GM18517 (cell line): ENCODE measurements around the gene CMC2.
A peak's percentile ranks its signal among the peaks of the same experiment; 100 is the strongest.

Experiments used
- ATAC-seq: cut with Tn5 transposase; IDR thresholded peaks from one replicate; pipeline ENCODE4 v1.9.1; 2021; ENCODE audit warnings: mild to moderate bottlenecking, moderate library complexity; ENCODE audit not compliant: unreplicated experiment

Gene CMC2

DNA sequence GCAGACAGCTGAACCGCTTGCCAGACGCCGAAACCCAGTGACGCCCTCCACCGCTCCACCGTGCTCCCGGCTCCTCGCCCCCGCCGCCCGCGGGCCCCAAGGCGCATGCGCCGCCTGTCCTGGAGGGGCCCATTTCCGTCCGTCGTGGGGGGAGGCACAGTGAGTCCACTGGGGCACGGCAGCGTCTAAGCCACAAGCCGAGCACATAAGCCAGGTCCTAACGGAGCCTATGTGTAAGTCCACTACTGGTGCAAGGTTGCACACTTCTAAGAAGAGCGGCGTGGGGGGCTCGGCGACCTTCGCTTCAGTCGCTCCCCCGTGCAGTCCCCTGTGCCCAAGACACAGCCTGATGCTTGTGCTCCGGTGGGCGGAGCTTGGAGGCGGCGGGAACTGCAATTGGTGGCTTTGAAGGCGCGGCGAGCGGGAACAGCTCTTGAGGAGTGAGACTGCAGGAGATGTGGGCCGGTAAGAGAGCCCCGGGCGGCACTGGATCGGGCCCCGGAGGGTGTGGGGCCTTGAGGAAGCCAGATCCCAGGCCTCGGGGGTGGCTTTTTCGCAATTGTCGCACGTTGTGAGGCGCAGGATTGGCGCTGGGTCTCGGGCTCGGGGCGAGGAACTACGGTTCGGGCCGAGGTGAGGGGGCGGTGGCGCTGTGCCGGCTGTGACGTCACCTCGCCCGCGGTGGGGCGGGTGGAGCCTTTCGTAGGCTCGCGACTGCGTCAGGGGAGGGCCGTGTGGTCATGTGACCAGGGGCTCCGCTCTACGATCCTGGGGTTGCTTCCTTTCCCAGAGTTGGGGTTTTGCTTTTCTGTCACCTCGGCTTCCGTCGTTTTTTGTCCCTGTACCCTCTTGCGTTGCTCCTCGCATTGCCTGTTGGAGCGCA lies at the start of gene CMC2, which contains the start of gene CENPN:
Gene CMC2, minus strand, starts transcription at position 73 of the 883 bp plus-strand sequence. CDS start 9,491 bp downstream, outside the sequence.
Gene CENPN, plus strand, starts transcription at position 402 of the 883 bp plus-strand sequence. CDS start 4,726 bp downstream, outside the sequence.
- peak; percentile 90 for ATAC-seq

DNA sequence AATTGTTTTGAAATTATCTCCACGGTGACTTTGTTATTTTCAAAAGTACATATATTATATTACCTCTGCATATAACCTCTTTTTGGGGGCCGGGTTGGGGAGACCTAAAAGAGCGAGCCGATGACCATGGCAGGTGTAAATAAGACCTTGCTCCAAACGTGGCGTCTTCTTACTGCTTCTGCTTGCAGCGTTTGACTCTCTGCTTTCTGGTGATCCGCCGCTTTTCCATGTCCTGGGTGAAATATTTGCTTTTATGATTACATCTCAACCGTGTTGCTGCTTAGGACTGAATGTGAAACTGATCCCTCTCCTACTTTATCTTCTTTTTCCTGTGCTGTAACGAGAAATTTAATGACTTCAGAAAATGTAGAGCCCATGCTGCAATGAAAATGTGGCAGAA lies 47.1 kb upstream of the CMC2 start:
- ATAC-seq, result no peak

DNA sequence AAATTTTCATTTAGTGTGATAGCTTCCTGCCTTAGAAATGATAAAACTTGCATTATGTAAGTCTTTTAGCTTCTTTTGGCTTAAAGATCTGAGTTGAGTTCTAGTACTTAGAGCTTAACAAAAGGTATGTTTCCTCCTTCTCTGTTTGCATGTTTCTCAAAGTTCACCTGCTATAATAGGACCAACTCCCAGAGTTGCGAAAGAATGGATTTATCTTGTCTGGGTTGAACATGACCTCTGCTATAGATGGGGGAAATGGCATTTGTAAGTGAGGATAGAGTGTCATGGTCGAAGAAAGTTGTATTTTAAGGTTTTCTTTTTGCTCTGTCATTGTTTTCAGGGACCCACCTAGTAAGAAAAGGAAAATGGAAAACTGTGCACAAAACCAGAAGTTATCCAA lies 36.1 kb upstream of the CMC2 start:
- ATAC-seq, result no peak

DNA sequence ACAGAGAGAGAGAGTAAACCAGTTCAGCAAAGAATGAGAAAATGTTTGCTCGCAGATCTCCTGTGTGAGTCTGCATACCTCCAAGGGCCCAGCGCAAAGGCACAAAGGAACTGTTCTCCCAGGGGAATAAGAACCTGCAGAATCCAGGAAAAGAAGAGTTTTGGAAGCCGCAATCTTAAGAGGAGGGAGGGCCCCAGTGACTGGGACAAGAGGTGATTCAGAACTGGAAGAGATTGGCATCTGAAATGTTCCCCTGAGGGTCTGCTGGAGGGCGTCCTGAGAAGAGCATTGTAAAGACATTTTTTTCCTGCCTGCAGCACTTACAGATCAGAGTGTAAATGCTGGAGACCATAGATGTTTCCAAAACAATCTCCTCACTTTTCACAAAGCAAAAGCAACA lies 35.0 kb upstream of the CMC2 start:
- no peak for ATAC-seq

DNA sequence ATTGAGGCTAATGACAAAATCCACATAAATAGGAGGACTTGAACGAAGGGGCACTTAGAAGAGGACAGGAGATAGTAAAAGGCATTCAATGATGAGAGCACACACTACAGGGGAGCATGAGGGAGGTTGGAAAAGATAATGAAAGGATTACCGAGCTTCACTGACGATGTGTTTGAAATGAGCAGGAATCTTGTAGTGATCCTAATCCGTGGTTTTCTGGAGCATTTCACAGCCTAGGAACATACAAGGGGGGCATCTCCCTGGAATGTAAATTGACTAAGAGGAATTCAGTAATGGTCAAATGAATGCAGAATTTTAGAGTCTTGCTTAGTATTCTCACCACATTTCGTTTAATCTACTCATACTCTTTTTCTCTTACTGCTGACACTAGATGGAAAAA lies 34.2 kb upstream of the CMC2 start:
- no peak for ATAC-seq

DNA sequence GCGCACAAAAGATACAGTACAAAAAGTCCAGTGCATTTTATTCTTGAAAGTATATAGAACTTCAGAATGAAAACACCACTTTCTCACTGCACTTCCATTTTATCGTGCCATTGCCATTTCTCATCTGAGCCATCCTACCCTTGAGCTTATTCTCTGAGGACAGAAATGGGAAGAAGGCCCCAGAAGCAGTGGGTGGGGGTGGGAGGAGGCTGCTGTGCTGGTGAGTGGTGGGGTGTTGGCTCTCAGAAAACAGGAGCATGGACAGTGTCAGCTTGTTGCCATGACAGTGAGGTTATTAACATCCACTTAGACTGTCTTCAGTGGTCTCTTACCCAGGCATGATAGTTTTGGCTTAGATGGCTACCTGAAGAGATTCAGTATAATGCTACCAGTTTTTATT lies 33.4 kb upstream of the CMC2 start:
- ATAC-seq, result no peak

DNA sequence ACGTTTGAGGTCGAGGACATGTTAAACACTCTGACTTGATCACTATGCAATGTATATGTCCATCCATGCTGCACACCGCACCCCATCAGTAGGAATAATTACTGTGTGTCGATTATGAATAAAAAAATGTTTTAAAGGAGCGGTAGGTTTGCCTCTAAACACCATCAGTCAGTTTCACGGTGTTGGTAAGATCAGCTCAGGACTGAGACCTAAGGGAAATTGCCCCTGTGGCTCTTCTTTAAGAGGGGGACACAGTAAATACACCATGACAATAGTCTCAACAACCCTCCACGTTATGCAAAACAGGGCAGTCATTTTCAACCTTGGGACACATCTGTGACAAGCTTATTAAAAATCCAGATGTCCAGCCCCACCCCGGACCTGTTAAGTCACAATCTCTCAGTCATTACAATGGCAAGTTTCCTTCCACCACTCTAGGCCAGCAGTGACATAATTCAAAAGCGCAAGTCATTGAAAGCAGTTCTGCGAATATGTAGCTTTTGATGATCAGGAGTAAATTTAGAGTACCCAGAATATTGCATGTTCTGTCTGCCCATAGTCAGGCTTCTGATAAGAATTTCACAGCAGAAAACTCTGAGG lies 30.2 kb upstream of the CMC2 start:
- no peak for ATAC-seq

DNA sequence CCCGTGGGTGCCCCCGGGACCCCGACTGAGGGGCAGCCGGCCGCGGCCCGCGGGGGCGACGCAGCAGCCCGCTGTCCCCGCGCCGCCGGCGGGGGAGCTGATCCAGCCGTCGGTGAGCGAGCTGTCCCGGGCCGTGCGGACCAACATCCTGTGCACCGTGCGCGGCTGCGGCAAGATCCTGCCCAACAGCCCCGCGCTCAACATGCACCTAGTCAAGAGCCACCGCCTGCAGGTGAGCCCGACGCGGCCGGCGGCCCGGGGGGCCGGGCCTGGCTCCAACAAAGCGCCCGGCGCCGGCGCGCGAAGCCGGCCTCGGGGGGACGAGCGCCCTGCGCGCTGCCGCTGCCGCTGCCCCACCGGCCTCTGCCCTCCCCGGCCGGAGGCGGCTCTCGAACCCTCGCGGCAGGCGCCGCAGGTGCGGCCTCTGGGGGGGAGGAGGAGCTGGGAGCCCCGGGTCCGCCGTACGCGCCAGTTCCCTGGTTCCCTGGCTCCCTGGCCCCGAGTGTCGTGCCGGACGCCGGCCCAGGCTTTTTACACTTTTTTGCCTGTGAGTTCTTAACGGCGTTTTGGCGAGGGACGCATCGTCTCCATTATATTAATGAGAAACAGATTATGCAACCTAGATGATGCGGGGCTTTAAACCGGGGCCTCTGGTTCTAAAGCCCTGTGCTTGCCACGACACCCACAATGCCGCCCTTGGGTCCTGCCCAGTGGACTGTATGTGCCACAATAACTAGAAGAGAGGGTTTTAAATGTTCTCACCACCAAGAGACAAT lies 29.5 kb upstream of the CMC2 start:
- ATAC-seq, result peak; percentile 50

DNA sequence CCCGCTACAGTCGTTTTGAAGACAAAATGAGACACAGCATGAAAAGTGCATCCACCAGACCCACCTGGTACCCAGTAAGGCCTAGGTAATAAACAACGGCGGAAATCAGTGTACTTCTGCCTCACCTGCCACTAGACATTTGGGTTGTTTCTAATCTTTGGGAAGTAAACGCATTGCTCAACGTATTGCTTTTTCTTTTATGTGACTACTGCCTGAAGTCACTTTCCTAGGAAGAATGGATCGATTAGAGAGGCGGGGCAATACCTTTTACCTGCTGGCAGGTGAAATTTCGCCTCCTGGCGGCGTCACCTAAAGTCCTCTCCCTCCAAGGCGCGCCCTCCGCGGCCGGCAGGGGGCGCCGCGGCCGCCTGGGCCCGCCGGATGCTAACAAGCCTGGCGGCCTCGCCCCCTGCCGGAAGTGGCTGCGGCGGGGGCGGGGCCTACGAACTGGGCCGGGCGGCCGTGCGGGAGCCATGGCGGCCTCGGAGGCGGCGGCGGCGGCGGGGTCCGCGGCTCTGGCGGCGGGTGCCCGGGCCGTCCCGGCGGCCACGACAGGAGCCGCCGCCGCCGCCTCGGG lies 28.8 kb upstream of the CMC2 start, which contains the start of gene ATMIN:
Gene ATMIN, plus strand, starts transcription at position 445 of the 577 bp plus-strand sequence. Its CDS starts 29 bp downstream, at position 474.
- peak; percentile 61 for ATAC-seq

DNA sequence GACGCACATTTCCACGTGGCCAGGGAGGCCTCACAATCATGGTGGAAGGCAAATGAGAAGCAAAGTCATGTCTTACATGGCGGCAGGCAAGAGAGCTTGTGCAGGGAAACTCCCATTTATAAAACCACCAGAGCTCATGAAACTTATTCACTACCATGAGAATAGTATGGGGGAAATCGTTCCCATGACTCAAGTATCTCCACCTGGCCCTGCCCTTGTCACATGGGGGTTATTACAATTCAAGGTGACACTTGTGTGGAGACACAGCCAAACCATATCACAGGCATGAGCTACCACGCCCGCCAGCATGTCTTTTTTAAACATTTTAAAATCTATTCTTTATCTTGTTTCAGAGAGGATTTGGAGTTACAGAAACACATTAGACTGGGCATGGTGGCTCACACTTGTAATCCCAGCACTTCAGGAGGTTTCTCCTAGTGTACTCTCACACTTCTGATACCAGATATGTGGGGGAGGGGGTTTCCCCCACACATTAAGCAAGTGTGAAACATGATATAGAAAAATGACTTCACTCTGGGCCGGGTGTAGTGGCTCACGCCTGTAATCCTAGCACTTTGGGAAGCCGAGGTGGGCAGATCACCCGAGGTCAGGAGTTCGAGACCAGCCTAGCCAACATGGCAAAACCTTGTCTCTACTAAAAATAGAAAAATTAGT lies 23.4 kb upstream of the CMC2 start:
- no peak for ATAC-seq

DNA sequence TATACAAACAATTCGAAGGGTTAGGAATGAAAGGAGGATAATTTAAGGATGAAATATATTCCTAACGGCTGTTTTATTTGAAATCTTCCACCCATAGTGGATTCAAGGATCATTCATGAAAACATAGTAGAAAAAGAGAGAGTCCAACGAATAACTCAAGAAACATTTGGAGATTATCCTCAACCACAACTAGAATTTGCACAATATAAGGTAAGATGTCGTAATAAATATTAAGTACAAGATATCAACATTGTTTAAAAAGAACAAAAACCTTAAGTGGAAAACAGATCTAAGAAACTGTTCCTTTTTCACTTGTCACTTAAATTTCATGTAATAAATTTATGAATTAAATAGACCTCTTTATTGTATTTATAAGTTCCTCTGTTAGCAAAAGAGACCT lies 19.7 kb upstream of the CMC2 start:
- no peak for ATAC-seq

DNA sequence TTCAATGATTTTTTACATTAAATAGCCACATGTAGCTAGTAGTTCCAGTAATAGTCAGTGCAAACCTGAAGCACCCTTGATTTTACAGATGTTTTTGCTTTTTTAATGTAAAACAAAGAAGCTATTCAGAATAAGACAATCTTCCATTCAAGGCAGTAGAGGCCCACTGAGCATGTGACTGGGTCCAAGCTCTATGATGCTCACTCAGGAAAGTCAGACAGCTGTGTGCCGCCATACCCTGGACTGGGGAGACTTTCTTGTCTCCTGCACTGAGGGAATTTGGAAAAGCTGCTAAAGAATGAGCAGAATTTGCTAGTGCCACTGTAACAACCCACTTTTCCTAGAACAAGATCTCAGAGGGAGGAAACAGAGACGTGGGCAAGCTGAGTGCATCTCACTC lies 11.8 kb upstream of the CMC2 start:
- no peak for ATAC-seq

DNA sequence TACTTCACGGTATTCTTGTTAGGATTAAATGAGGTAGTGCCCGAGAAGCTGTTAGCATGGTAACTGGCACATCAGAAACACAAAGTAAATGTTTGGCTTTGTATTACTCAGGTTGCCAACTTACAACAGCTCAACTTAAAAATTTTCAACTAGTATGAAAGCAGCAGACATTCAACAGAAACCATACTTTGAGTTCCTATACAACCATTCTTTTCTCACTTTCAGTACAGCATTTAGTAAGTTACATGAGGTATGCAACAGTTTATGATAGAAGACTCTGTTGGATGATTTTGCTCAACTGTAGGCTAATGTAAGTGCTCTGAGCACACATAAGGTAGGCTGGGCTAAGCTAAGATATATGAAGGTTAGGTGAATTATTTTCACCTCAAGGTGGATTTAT lies 8.0 kb upstream of the CMC2 start:
- ATAC-seq, result no peak

DNA sequence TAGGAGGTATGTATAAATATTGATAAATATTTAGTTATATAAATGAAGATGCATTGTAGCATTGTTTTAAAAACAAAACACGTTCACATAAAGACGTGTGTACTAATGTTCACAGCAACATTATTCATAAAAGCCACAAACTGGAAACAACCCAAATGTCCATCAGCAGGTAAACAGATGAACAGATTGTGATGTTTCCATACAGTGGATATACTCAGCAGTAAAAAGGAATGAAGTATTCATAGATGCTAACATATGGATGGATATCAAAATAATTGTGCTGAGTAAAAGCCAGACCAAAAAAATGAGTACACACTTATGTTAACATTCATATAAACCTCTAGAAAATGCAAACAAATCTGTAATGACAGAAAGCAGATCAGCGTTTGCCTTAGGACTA lies 6.3 kb upstream of the CMC2 start:
- no peak for ATAC-seq

DNA sequence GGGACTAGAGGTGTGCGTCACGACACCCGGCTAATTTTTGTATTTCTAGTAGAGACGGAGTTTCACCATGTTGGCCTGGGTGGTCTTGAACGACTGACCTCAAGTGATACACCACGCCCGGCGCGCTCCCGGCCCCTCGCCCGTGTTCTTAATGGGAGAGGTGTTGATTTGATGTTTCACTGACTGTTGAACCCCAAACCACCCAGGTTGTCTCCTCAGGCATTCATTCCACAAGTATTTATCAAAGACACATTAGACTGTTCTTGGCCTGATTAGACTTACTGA lies 1.8 kb upstream of the CMC2 start:
- ATAC-seq, result no peak

DNA sequence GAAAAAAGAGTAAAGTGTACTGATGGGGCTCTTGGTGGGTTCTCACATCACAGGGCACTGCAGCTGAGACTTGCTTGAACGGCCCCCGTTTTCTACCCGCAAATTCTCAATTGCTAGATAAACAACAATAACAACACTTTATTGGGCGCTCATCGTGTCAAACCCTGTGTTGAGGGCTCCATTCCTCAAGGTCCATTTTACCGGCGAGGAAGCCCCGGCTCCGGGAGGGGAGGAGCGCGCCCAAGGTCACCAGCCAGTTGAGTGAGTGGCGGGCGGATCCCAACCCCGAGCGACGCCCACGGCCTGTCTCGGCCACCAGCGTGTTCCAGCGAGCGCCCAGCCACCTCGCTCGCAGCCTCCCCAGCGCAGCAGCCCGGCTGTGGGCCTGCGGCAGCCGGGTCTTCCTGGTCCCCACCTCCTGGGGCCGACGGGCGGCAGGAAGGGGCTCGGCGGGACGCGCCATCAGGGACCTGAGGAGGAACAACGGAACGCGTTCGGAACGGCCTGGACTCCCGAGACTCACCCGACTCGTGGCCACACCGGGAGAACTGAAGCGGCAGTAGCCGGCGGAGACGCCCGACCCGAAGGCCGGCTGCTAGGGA lies 373 bp downstream of the CMC2 start:
- ATAC-seq, result peak; percentile 26

DNA sequence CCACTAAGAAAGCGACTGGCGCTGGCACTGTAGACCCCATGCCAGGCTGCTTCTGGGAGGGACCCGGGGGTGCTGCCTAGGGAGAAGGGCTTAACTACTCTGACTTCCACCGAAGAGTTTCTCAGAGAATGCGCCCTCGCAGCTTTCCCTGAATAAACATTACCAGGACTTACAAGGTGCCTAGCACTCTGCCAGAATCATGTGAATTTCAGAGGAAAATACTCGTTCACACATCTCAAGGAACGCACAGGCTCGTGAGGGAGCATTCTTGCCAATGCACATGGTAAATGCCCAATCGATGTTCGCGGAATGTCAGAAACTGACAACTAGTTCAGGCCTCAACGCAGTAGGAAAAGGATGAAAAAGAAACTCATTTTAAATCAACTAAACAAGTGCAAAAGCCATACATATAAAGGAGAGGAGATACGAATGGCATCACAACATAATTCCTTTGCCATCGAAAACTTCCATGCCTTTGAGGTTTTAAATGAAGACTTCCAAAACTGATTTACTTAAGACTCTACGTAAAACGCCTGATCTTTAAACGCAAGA lies 999 bp downstream of the CMC2 start:
- no peak for ATAC-seq

DNA sequence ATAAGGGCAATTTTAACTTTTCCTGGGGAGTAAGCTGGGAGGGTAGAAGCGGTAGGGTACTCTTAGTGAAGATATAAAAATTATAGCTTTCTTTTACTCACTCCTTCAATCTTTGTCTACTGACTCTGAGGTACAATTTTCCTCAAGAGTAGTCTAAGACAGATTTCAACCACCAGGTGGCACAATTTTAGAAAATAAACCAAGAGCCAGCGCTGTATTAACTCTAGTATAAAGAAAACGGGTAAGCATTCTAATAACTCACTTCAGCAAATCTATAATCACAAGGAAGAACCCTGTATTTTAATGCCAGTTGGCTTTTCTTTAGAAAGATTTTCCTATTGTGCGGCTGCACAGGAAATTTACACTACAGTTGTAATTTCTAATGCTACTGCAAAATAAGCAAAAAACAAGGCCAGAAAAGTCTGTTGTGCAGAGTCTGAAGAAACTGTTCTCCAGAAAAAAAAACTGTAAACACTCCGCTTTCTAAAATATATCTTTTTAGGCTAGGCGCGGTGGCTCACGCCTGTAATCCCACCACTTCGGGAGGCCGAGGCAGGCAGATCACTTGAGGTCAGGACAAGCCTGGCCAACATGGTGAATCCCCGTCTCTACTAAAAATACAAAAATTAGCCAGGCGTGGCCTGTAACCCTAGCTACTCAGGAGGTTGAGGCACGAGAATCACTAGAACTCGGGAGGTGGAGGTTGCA lies 1.9 kb downstream of the CMC2 start:
- ATAC-seq, result no peak
